Measurements from ENCODE around the gene ZNF311. TPM values are rescaled to one million over a fixed set of nuclear protein-coding genes. Genes with fewer than 3 reads are reported as not detected.

Gene ZNF311
- total and polyA plus RNA-seq, 9 of the 15 experiments (the other 6 are each of a cell fraction or from before 2014, with no cell fraction given) = 5.1 to 10.0 (median 7.5) TPM

DNA sequence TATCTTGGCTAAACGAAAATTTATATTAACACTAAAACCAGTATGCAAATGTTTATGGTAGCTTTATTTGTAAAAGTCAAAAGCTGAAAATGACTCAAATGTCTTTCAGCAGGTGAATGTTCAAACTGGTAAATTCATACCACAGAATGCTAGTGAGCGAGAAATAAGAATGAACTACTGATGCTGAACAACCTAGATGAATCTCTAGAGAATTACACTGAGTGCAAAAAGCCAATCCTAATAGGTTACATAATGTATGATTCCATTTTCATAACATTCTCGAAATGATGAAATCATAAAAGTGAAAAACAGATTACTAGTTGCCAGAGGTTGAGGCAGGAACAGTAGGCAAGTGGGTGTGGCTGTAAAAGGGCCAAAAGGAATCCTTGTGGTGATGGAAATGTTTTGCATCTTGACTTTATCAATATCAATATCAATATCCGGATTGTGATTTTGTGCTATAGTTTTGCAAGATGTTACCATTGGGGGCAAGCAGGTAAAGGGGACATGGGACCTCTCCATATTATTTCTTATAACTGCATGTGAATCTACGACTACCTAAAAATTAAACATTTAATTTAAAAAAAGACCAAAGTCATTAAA is 26.1 kb downstream of the ZNF311 start (continued):
- TF ChIP-seq, protein P1, sequence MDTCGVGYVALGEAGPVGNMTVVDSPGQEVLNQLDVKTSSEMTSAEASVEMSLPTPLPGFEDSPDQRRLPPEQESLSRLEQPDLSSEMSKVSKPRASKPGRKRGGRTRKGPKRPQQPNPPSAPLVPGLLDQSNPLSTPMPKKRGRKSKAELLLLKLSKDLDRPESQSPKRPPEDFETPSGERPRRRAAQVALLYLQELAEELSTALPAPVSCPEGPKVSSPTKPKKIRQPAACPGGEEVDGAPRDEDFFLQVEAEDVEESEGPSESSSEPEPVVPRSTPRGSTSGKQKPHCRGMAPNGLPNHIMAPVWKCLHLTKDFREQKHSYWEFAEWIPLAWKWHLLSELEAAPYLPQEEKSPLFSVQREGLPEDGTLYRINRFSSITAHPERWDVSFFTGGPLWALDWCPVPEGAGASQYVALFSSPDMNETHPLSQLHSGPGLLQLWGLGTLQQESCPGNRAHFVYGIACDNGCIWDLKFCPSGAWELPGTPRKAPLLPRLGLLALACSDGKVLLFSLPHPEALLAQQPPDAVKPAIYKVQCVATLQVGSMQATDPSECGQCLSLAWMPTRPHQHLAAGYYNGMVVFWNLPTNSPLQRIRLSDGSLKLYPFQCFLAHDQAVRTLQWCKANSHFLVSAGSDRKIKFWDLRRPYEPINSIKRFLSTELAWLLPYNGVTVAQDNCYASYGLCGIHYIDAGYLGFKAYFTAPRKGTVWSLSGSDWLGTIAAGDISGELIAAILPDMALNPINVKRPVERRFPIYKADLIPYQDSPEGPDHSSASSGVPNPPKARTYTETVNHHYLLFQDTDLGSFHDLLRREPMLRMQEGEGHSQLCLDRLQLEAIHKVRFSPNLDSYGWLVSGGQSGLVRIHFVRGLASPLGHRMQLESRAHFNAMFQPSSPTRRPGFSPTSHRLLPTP (IDR thresholded peaks at IDR 0.05; ENCODE audit: borderline replicate concordance, extremely low read depth, insufficient read length) = no peak
- TF ChIP-seq CEBPB (tag; IDR thresholded peaks at IDR 0.05) = peak; percentile 85
- TF ChIP-seq DNMT1 (IDR thresholded peaks at IDR 0.05) = no peak
- TF ChIP-seq E2F8 (IDR thresholded peaks at IDR 0.05; ENCODE audit: low read depth, partially characterized antibody) = no peak
